Peyer's patch (tissue), 4 donors: ENCODE measurements around the gene IL3RA. TPM values are rescaled to one million over a fixed set of nuclear protein-coding genes. Genes with fewer than 3 reads are reported as not detected.
"Not testable (repeated sequence)": the region's sequence is repeated elsewhere in the genome, so short reads cannot be mapped to it uniquely, and the experiment has no call there.

Experiments used
- DNase-seq, 3 donors: peaks; one replicate each; pipeline ENCODE4 v3.0.0-alpha.2; 2017 to 2019
- H3K27ac ChIP-seq, 4 donors: fragments of 200-600 bp; sonication (generic); one replicate each; pipeline ENCODE4 v1.5.1; 2016 to 2019
- H3K27me3 ChIP-seq, 2 donors: fragments of 200-600 bp; sonication (generic); one replicate each; pipeline ENCODE4 v1.5.1; 2019
- H3K36me3 ChIP-seq, 3 donors: fragments of 200-600 bp; sonication (generic); one replicate each; pipeline ENCODE4 v1.5.1; 2016 to 2019
- H3K4me1 ChIP-seq, 4 donors: fragments of 200-600 bp; sonication (generic); one replicate each; pipeline ENCODE4 v1.5.1; 2016 to 2019
- H3K4me3 ChIP-seq, 4 donors: fragments of 200-600 bp; sonication (generic); 1 replicate in 3 of 4; 2 replicates in 1 of 4; pipeline ENCODE4 v1.5.1; 2016 to 2019; ENCODE audit warnings: mild to moderate bottlenecking in 1 of 4
- H3K9me3 ChIP-seq, 4 donors: fragments of 200-600 bp; sonication (generic); one replicate each; pipeline ENCODE4 v1.5.1; 2016 to 2019; ENCODE audit warnings: mild to moderate bottlenecking in 1 of 4
- POLR2A ChIP-seq, 2 donors: fragments of 450-650 bp; IDR thresholded peaks; one replicate each; pipeline ENCODE4 v1.5.1; 2017; ENCODE audit warnings: antibody characterized with exemption in 2 of 2, mild to moderate bottlenecking in 2 of 2, moderate library complexity in 2 of 2
- small RNA-seq, 2 donors: library from RNA; depleted of rRNA; stranded (forward); fragments of <200 nt; gene quantifications; one replicate each; pipeline ENCODE3, GENCODE V24; 2016
- total RNA-seq, 4 donors: library from RNA; depleted of rRNA; stranded (reverse); fragments of >200 nt; gene quantifications; one replicate each; pipeline ENCODE4 v1.1.0, GENCODE V29; 2016
- TF ChIP-seq, protein P1 (sequence below), 6 experiments: fragments of 450-650 bp in 4 of 6; fragments of 200-600 bp in 2 of 6; sonication (generic) in 1 of 6; IDR thresholded peaks; one replicate each; pipeline ENCODE4 v1.5.1; 2017 to 2019; ENCODE audit warnings: antibody characterized with exemption in 6 of 6, mild to moderate bottlenecking in 3 of 6, moderate library complexity in 1 of 6

Gene IL3RA
- total RNA-seq, 4 donors from 2014 or later: 0.88 to 2.4 (median 1.6) TPM

DNA sequence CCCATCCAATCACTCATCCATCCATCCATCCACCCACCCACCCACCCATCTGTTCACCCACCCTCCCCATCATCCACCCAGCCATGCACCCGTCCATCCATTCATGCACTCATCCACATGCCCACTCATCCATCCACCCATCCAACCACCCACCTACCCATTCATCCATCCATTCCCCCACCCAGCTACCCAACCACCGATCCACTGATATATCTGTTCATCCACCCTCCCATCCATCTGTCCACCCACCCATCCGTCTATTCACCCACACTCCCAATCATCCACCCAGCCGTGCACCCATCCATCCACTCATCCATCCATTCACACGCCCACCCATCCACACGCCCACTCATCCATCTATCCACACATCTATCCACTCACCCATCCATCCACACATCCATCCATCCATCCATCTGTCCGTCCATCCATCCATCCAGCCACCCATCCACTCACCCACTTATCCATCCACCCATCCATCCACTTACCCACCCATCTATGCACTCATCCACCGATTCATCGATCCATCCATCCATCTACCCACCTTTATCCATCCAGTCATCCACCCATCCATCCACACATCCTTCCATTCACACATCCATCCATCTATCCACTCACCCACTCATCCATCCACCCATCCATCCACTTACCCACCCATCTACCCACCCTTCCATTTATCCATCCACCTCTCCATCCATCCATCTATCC is 87.7 kb downstream of the IL3RA start:
- Histone ChIP-seq H3K4me1 (no peaks in the 10 kb centered on the region), H3K4me3 (no peak overlapping the region), H3K36me3 (peaks cover 0 to 35% (median 0%) of the 10 kb centered on the region in 3 donors), H3K27me3 (no peaks in the 10 kb centered on the region), H3K9me3 (peaks cover 0 to 11% (median 5%) of the 10 kb centered on the region in 4 donors), H3K27ac (no peak overlapping the region)
- DNase-seq: peak in 2 of 3 donors; percentile 5 to 25
- TF ChIP-seq, protein P1, sequence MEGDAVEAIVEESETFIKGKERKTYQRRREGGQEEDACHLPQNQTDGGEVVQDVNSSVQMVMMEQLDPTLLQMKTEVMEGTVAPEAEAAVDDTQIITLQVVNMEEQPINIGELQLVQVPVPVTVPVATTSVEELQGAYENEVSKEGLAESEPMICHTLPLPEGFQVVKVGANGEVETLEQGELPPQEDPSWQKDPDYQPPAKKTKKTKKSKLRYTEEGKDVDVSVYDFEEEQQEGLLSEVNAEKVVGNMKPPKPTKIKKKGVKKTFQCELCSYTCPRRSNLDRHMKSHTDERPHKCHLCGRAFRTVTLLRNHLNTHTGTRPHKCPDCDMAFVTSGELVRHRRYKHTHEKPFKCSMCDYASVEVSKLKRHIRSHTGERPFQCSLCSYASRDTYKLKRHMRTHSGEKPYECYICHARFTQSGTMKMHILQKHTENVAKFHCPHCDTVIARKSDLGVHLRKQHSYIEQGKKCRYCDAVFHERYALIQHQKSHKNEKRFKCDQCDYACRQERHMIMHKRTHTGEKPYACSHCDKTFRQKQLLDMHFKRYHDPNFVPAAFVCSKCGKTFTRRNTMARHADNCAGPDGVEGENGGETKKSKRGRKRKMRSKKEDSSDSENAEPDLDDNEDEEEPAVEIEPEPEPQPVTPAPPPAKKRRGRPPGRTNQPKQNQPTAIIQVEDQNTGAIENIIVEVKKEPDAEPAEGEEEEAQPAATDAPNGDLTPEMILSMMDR (IDR thresholded peaks at IDR 0.05): no peak
- no peak for TF ChIP-seq POLR2A (IDR thresholded peaks at IDR 0.05)

- Histone ChIP-seq H3K27me3 (no peaks in the 10 kb centered on the region), H3K36me3 (peaks cover 0 to 35% (median 0%) of the 10 kb centered on the region in 3 donors), H3K27ac (no peak overlapping the region), H3K9me3 (peaks cover 0 to 11% (median 5%) of the 10 kb centered on the region in 4 donors), H3K4me1 (no peaks in the 10 kb centered on the region), H3K4me3 (no peak overlapping the region)
- no peak for TF ChIP-seq POLR2A (IDR thresholded peaks at IDR 0.05)
- TF ChIP-seq, protein P1 (IDR thresholded peaks at IDR 0.05): no peak
- DNase-seq: peak in 2 of 3 donors; percentile 19 to 33
Observed at GRCh38 chrX:1425381-1425780, 88.8 kb downstream of the IL3RA start.

- not testable (repeated sequence) for H3K4me3 ChIP-seq, H3K4me1 ChIP-seq, H3K27me3 ChIP-seq, H3K27ac ChIP-seq
- Histone ChIP-seq H3K36me3 (peaks cover 0 to 32% (median 0%) of the 10 kb centered on the region in 3 donors), H3K9me3 (peaks cover 0 to 11% (median 5%) of the 10 kb centered on the region in 4 donors)
- DNase-seq: peak in 2 of 3 donors; percentile 7 to 23
Observed at GRCh38 chrX:1426321-1426720, 89.7 kb downstream of the IL3RA start.

DNA sequence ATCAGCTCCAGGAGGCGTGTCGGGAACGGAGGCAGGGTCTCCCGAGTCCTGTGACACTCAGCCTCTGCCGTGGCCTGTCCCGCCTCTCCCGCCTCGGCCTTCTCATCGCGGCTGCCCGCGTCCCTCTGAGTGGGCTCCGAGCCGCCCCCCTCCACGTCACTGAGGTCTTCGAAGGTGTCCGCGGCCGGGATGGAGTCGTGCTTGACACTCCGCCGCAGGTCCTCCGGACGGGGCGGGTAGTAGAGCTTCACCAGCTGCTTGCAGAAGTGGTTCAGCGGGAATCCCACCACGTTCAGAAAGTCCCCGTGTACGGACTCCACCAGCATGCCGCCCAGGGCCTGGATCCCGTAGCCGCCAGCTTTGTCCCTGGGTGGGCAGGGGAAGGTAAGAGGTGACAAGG is 91.2 kb downstream of the IL3RA start:
- Histone ChIP-seq H3K36me3 (peaks cover 0 to 27% (median 0%) of the 10 kb centered on the region in 3 donors), H3K9me3 (peaks cover 0 to 5% (median under 1%) of the 10 kb centered on the region in 4 donors), H3K27ac (no peak overlapping the region), H3K4me3 (no peak overlapping the region), H3K4me1 (no peaks in the 10 kb centered on the region), H3K27me3 (no peaks in the 10 kb centered on the region)
- TF ChIP-seq, protein P1 (IDR thresholded peaks at IDR 0.05): no peak
- TF ChIP-seq POLR2A (IDR thresholded peaks at IDR 0.05): no peak
- peak in 1 of 3 donors; percentile 42 for DNase-seq

GRCh38 chrX:1430451-1430850 is 93.9 kb downstream of the IL3RA start:
- no peak for DNase-seq
- Histone ChIP-seq H3K27ac (no peak overlapping the region), H3K27me3 (no peaks in the 10 kb centered on the region), H3K4me1 (no peaks in the 10 kb centered on the region), H3K4me3 (no peak overlapping the region), H3K36me3 (peaks cover 0 to 33% (median 0%) of the 10 kb centered on the region in 3 donors), H3K9me3 (no peaks in the 10 kb centered on the region)
- TF ChIP-seq, protein P1 (IDR thresholded peaks at IDR 0.05): no peak
- TF ChIP-seq POLR2A (IDR thresholded peaks at IDR 0.05): no peak

Small RNA genes lying within 50 kb of the gene (small RNA-seq; reads per million reads assigned to genes)
- gene MIR3690 (0 reads per million in 2 donors), gene RNA5SP498 (0.06 reads per million in 2 donors)

Other genes with a start within 250 kb of the IL3RA start
- gene CRLF2, start 124.1 kb upstream of the IL3RA start, total RNA-seq: not detected
- gene CSF2RA, start 68.0 kb upstream of the IL3RA start, total RNA-seq: 10 to 100 TPM in 1 of 4 donors, 1 to 10 TPM in 3; 2.5 to 16.5 (median 3.1) TPM
- 100 to 1,000 TPM; 201 to 361 (median 314) TPM for gene SLC25A6, start 55.3 kb downstream of the IL3RA start, total RNA-seq
- gene ASMTL, start 116.1 kb downstream of the IL3RA start, total RNA-seq: 10 to 100 TPM in 3 of 4 donors, 1 to 10 TPM in 1; 9.5 to 23.9 (median 15.1) TPM
- 1 to 10 TPM in 2 of 4 donors, under 1 TPM in 2; 0.35 to 5.8 (median 1.2) TPM for gene P2RY8, start 200.4 kb downstream of the IL3RA start, total RNA-seq